Duodenal mucosa (tissue), 2 donors: ENCODE data around the gene CAST.

Experiments
- H3K27ac ChIP-seq: one replicate; pipeline ENCODE4 v1.7.0; 2013; ENCODE audit warnings: low read depth, low read length
- H3K27me3 ChIP-seq, 2 donors: one replicate each; pipeline ENCODE4 v1.7.0; 2013; ENCODE audit warnings: low read length in 2 of 2, control low read depth in 1 of 2; ENCODE audit not compliant: insufficient read depth in 2 of 2, control insufficient read depth in 1 of 2
- H3K36me3 ChIP-seq, 2 donors: one replicate each; pipeline ENCODE4 v1.7.0; 2013; ENCODE audit warnings: low read length in 2 of 2, control low read depth in 1 of 2; ENCODE audit not compliant: insufficient read depth in 2 of 2, control insufficient read depth in 1 of 2
- H3K4me1 ChIP-seq, 2 donors: one replicate each; pipeline ENCODE4 v1.7.0; 2013; ENCODE audit warnings: low read length in 2 of 2, control low read depth in 1 of 2; ENCODE audit not compliant: insufficient read depth in 2 of 2, control insufficient read depth in 1 of 2
- H3K4me3 ChIP-seq, 2 donors: one replicate each; pipeline ENCODE4 v1.7.0; 2013; ENCODE audit warnings: low read length in 2 of 2, low read depth in 1 of 2
- H3K9ac ChIP-seq, 2 donors: one replicate each; pipeline ENCODE4 v1.7.0; 2013; ENCODE audit warnings: low read length in 2 of 2, low read depth in 1 of 2
- H3K9me3 ChIP-seq, 2 donors: one replicate each; pipeline ENCODE4 v1.7.0; 2013; ENCODE audit warnings: low read length in 2 of 2, control low read depth in 1 of 2; ENCODE audit not compliant: control insufficient read depth in 1 of 2

Gene CAST

DNA sequence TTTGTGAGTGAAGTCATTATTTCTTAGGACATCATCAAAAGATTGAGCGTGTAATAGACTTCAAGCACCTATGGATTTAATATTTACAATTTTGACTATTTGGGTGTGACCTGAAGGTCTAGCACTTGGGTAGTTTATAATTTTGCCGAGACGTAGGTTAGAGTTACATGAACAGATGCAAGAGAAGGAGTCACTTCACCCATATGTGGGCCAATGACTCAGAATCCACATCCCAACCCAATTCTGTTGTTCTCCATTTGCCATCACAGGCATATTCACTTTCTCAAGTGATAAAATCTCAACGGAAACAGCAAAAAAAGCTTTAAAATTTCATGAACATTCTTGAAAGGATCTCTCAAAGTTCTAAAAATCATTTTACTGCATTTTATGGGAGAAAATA, 157.6 kb downstream of the CAST start:
- H3K9ac ChIP-seq: no peak overlapping the region
- H3K36me3 ChIP-seq: no peaks in the 10 kb centered on the region
- H3K4me1 ChIP-seq: peaks cover 9 to 12% of the 10 kb centered on the region in 2 donors
- no peaks in the 10 kb centered on the region for H3K9me3 ChIP-seq
- H3K4me3 ChIP-seq: no peak overlapping the region
- no peak overlapping the region for H3K27ac ChIP-seq
- H3K27me3 ChIP-seq: no peaks in the 10 kb centered on the region

DNA sequence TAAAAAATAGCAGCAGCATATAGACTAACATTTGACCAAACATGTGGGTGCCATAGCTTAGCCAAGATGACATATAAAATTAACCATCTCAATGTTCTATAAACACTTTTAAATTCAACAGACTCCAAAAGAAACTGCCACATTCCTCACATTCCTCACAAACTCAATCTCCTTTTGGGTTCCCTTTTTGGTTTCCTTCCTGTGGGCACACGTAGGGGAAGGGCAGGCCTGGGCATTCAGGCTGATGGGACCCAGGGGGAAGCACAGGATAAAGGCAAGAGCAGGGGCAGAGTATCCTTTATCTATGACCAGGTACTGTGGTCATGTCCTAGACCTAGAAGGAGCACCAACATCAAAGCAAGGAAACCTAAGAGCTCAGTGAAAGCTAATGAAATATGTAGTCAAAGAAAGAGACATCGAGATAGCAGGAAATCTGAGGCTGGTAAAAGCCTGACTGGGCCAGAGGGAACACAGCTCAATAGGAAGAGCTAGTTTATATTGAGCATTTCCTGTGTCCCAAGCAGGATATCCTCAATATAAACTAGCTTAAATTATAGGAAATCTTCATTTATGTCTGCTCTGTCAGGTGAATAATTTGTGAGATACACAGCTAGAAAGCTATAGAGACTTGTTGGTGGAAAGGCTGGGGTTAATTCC, 159.2 kb downstream of the CAST start:
- no peaks in the 10 kb centered on the region for H3K36me3 ChIP-seq
- H3K4me1 ChIP-seq: peaks cover 9 to 12% of the 10 kb centered on the region in 2 donors
- no peak overlapping the region for H3K9ac ChIP-seq
- H3K27ac ChIP-seq: no peak overlapping the region
- H3K9me3 ChIP-seq: no peaks in the 10 kb centered on the region
- H3K27me3 ChIP-seq: no peaks in the 10 kb centered on the region
- no peak overlapping the region for H3K4me3 ChIP-seq

GRCh38 chr5:96822686-96823459, 160.7 kb downstream of the CAST start:
- Histone ChIP-seq H3K36me3 (no peaks in the 10 kb centered on the region), H3K9me3 (no peaks in the 10 kb centered on the region), H3K4me3 (no peak overlapping the region), H3K4me1 (no peaks in the 10 kb centered on the region), H3K27me3 (no peaks in the 10 kb centered on the region), H3K27ac (no peak overlapping the region), H3K9ac (no peak overlapping the region)

DNA sequence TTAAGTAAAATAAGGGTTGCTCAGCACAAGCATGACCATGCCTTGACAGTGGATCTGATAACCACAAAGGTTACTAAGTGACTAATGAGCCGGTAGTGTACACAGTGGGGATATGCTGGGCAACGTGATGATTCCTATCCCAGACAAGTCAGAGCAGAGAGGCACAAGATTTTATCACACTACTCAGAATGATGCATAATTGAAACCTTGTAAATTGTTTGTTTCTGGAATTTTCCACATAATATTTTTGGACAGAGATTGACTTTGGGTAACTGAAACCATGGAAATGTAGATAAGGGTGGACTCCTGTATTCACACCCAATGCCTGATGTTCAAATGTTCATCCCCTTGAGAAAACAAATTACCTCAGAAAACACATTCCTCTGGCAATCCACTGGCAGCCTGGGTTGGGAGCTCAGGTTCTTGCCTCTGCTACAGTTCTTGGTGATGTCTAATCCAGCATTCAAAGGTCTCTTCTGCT, 161.8 kb downstream of the CAST start:
- H3K36me3 ChIP-seq: no peaks in the 10 kb centered on the region
- no peaks in the 10 kb centered on the region for H3K9me3 ChIP-seq
- no peak overlapping the region for H3K27ac ChIP-seq
- no peak overlapping the region for H3K9ac ChIP-seq
- no peaks in the 10 kb centered on the region for H3K27me3 ChIP-seq
- no peaks in the 10 kb centered on the region for H3K4me1 ChIP-seq
- H3K4me3 ChIP-seq: no peak overlapping the region
